AG04449 (cell line): ENCODE data around the gene ADAM15.
A peak's percentile ranks its signal among the peaks of the same experiment; 100 is the strongest.

Source experiments
- CTCF ChIA-PET: fragments of 350-600 bp; formaldehyde crosslinking; extraction: SDS; loops from one replicate; lab custom pipeline; 2021; ENCODE audit warnings: antibody characterized with exemption; lab: Yijun Ruan, JAX
- POLR2A ChIA-PET: fragments of 400-600, 350-600 bp; formaldehyde crosslinking; extraction: SDS; loops from one replicate; lab custom pipeline; 2020; ENCODE audit warnings: antibody characterized with exemption, inconsistent platforms; lab: Yijun Ruan, JAX
- DNase-seq: peaks from one replicate; pipeline ENCODE4 v3.0.0-alpha.2; 2010; ENCODE audit warnings: low read depth, low spot score
- H3K4me3 ChIP-seq: 2 replicates; pipeline ENCODE4 v1.5.1; 2011; ENCODE audit warnings: low read depth, mild to moderate bottlenecking, control low read depth, low read length
- CTCF ChIP-seq: IDR thresholded peaks from one replicate; pipeline ENCODE4 v1.5.1; 2011; ENCODE audit warnings: mild to moderate bottlenecking, moderate library complexity, low read length, control low read depth, inconsistent platforms; ENCODE audit not compliant: insufficient read depth; ENCODE audit errors: missing control alignments

ADAM15 gene

GRCh38 chr1:155051342-155051776 lies 243 bp downstream of the ADAM15 start:
- ChIA-PET CTCF (interaction anchor here (0.6 to 20.6 kb wide), 24 partner anchors 9 to 492 kb away, joined by 3 to 433 read pairs (median 4); partner anchors contain the start of genes EFNA4 and PBXIP1), POLR2A (interaction anchor here (0.6 kb wide), 1 partner anchor 62 kb away, joined by 3 read pairs; no protein-coding TSS in a partner anchor)
- H3K4me3 ChIP-seq, result peak overlapping the region; percentile 71
- no peak for DNase-seq
- no peak for TF ChIP-seq CTCF

GRCh38 chr1:155051777-155052398 lies 772 bp downstream of the ADAM15 start:
- CTCF ChIA-PET, result interaction anchor here (0.9 to 20.6 kb wide), 13 partner anchors 7 to 492 kb away, joined by 3 to 433 read pairs (median 5); partner anchors contain the start of genes ADAM15, EFNA4, KRTCAP2 and SHC1

GRCh38 chr1:155052439-155053395 lies 1.6 kb downstream of the ADAM15 start:
- ChIA-PET POLR2A (interaction anchor here (1.0 kb wide), 1 partner anchor 97 kb away, joined by 4 read pairs; the partner anchor contains the start of gene PBXIP1), CTCF (interaction anchor here (0.9 to 20.6 kb wide), 9 partner anchors 7 to 120 kb away, joined by 3 to 433 read pairs (median 4); partner anchors contain the start of genes ADAM15, EFNA4, KRTCAP2 and SHC1)

More at GRCh38 chr1:155051777-155052398, 772 bp downstream of the ADAM15 start:
- no peak for TF ChIP-seq CTCF
- no peak for DNase-seq
- peak overlapping the region; percentile 71 for H3K4me3 ChIP-seq
- POLR2A ChIA-PET, result interaction anchor here (1.0 kb wide), 1 partner anchor 96 kb away, joined by 4 read pairs; the partner anchor contains the start of gene PBXIP1

GRCh38 chr1:155053531-155054105 lies 2.5 kb downstream of the ADAM15 start:
- H3K4me3 ChIP-seq, result no peak overlapping the region
- CTCF ChIA-PET, result interaction anchor here (0.7 to 20.6 kb wide), 8 partner anchors 7 to 114 kb away, joined by 3 to 433 read pairs (median 6); partner anchors contain the start of genes ADAM15, EFNA4 and PBXIP1
- DNase-seq, result no peak
- TF ChIP-seq CTCF, result no peak
- POLR2A ChIA-PET, result no interaction called here

More at GRCh38 chr1:155052439-155053395, 1.6 kb downstream of the ADAM15 start:
- no peak for DNase-seq
- peak overlapping the region; percentile 71 for H3K4me3 ChIP-seq
- TF ChIP-seq CTCF, result peak; percentile 39

- no peak for TF ChIP-seq CTCF
- no peak overlapping the region for H3K4me3 ChIP-seq
- ChIA-PET POLR2A (no interaction called here), CTCF (interaction anchor here (0.7 to 17.3 kb wide), 13 partner anchors 12 to 178 kb away, joined by 3 to 433 read pairs (median 4); partner anchors contain the start of genes ADAM15 and EFNA3)
- no peak for DNase-seq
Observed at GRCh38 chr1:155057104-155057503, 6.0 kb downstream of the ADAM15 start.
